CD4-positive, alpha-beta T cell (primary cell): ENCODE results near the gene RREB1. TPM values are rescaled to one million over a fixed set of nuclear protein-coding genes. Genes with fewer than 3 reads are reported as not detected.

Experiments
- ATAC-seq: fragments of 200-7000 bp; cut with Tn5 transposase; one replicate; pipeline ENCODE4 v1.10.0; 2022; ENCODE audit warnings: mild to moderate bottlenecking; ENCODE audit not compliant: poor library complexity
- CTCF ChIA-PET: fragments of 350-600 bp; sonication (Branson Sonifier 250); formaldehyde crosslinking; loops from one replicate; lab custom pipeline; 2021; ENCODE audit warnings: antibody characterized with exemption, inconsistent platforms; lab: Charles Lee
- POLR2A ChIA-PET: fragments of 350-600 bp; sonication (Branson Sonifier 250); formaldehyde crosslinking; loops from one replicate; lab custom pipeline; 2021; ENCODE audit warnings: antibody characterized with exemption, inconsistent platforms; lab: Charles Lee
- DNase-seq, 14 experiments: peaks; one replicate each; pipeline ENCODE4 v3.0.0-alpha.2; 2013 to 2020; ENCODE audit warnings: mixed read lengths in 2 of 14
- H3K27ac ChIP-seq, 2 donors: one replicate each; pipeline versions ENCODE4 v1.5.1 to v1.7.0; 2013; ENCODE audit warnings: low read length in 2 of 2, low read depth in 1 of 2, mild to moderate bottlenecking in 1 of 2
- H3K27me3 ChIP-seq, 2 experiments: 1 replicate in 1 of 2; 2 replicates in 1 of 2; pipeline versions ENCODE4 v1.6.1 to v1.7.0; 2013; ENCODE audit warnings: low read length in 2 of 2, control low read depth in 1 of 2, mild to moderate bottlenecking in 1 of 2, moderate library complexity in 1 of 2; ENCODE audit not compliant: insufficient read depth in 2 of 2, control insufficient read depth in 1 of 2
- H3K36me3 ChIP-seq: one replicate; pipeline ENCODE4 v1.6.1; 2013; ENCODE audit warnings: low read length, control low read depth; ENCODE audit not compliant: insufficient read depth
- H3K4me1 ChIP-seq: one replicate; pipeline ENCODE4 v1.6.1; 2013; ENCODE audit warnings: low read length, control low read depth; ENCODE audit not compliant: insufficient read depth
- H3K4me3 ChIP-seq: one replicate; pipeline ENCODE4 v1.5.1; 2013; ENCODE audit warnings: mild to moderate bottlenecking, low read length, moderate library complexity
- H3K9me3 ChIP-seq, 2 experiments: 1 replicate in 1 of 2; 2 replicates in 1 of 2; pipeline versions ENCODE4 v1.6.1 to v1.7.0; 2013; ENCODE audit warnings: low read length in 2 of 2, mild to moderate bottlenecking in 2 of 2, control low read depth in 1 of 2, moderate library complexity in 1 of 2; ENCODE audit not compliant: control insufficient read depth in 1 of 2, insufficient read depth in 1 of 2
- H3K27ac Mint-ChIP-seq: one replicate; pipeline ENCODE4 v1.8.0; 2020; ENCODE audit warnings: mixed read lengths
- H3K27me3 Mint-ChIP-seq: one replicate; pipeline ENCODE4 v1.8.0; 2021; ENCODE audit warnings: mixed read lengths
- H3K36me3 Mint-ChIP-seq: one replicate; pipeline ENCODE4 v1.8.0; 2021; ENCODE audit warnings: low read depth, mixed read lengths
- H3K4me1 Mint-ChIP-seq: one replicate; pipeline ENCODE4 v1.8.0; 2021; ENCODE audit warnings: low read depth, mixed read lengths
- H3K4me3 Mint-ChIP-seq: one replicate; pipeline ENCODE4 v1.8.0; 2020; ENCODE audit warnings: mild to moderate bottlenecking, mixed read lengths
- H3K9me3 Mint-ChIP-seq: one replicate; pipeline ENCODE4 v1.8.0; 2020; ENCODE audit warnings: mixed read lengths
- CTCF ChIP-seq: fragments of 200-600 bp; IDR thresholded peaks from one replicate; pipeline ENCODE4 v1.8.0; 2022; ENCODE audit warnings: antibody characterized with exemption, mild to moderate bottlenecking
- intact Hi-C, 2 experiments: fragments of 100-400 bp; cut with DNase I in 1 of 2; cut with micrococcal nuclease in 1 of 2; formaldehyde crosslinking; loops; one replicate each; pipeline versions ENCODE4 v1.15.1 to v1.9.0; 2023 to 2025; cut with DNase I, micrococcal nuclease
- total RNA-seq, 174 experiments: library from RNA in 2 of 174; stranded (reverse) in 2 of 174; gene quantifications; one replicate each; pipeline ENCODE4 v1.2.3 and lab custom pipeline; 2021 to 2026

Gene RREB1
- total RNA-seq, 2 experiments from 2014 or later: 56.5 to 60.0 TPM

GRCh38 chr6:7243179-7243981 is 135.6 kb downstream of the RREB1 start:
- H3K36me3 ChIP-seq: peaks cover 42% of the 10 kb centered on the region
- Mint-ChIP-seq H3K4me1 (peaks cover 20% of the 10 kb centered on the region), H3K27me3 (no peaks in the 10 kb centered on the region), H3K36me3 (peaks cover 68% of the 10 kb centered on the region), H3K4me3 (no peak overlapping the region), H3K9me3 (no peaks in the 10 kb centered on the region), H3K27ac (peak overlapping the region; percentile 19)
- peak; percentile 85 for ATAC-seq
- H3K9me3 ChIP-seq: no peaks in the 10 kb centered on the region
- intact Hi-C loops: loop anchor here (1.0 to 10.0 kb wide), 6 partner anchors 459 to 686 kb away; no protein-coding TSS in a partner anchor
- ChIA-PET CTCF (interaction anchor here (0.5 to 1.7 kb wide), 11 partner anchors 9 to 1583 kb away, joined by 3 to 11 read pairs (median 4); no protein-coding TSS in a partner anchor), POLR2A (interaction anchor here (0.8 to 1.7 kb wide), 2 partner anchors 135 to 567 kb away, joined by 3 to 4 read pairs; partner anchors contain the start of gene RREB1)
- peak; percentile 96 for TF ChIP-seq CTCF
- no peak overlapping the region for H3K27ac ChIP-seq
- no peak overlapping the region for H3K4me3 ChIP-seq
- H3K4me1 ChIP-seq: peaks cover 7% of the 10 kb centered on the region
- DNase-seq: peak in 12 of 14 experiments; percentile 12 to 77 (median 36)
- H3K27me3 ChIP-seq: no peaks in the 10 kb centered on the region

- Mint-ChIP-seq H3K36me3 (peaks cover 67% of the 10 kb centered on the region), H3K9me3 (no peaks in the 10 kb centered on the region), H3K4me3 (no peak overlapping the region), H3K4me1 (peaks cover 15% of the 10 kb centered on the region), H3K27ac (no peak overlapping the region), H3K27me3 (no peaks in the 10 kb centered on the region)
- no peaks in the 10 kb centered on the region for H3K27me3 ChIP-seq
- no peak for TF ChIP-seq CTCF
- peaks cover 59% of the 10 kb centered on the region for H3K36me3 ChIP-seq
- H3K27ac ChIP-seq: no peak overlapping the region
- peaks cover 7% of the 10 kb centered on the region for H3K4me1 ChIP-seq
- ChIA-PET POLR2A (no interaction called here), CTCF (no interaction called here)
- intact Hi-C loops: loop anchor here in 1 of 2 experiments (10.0 kb wide), 1 partner anchor 461 kb away; no protein-coding TSS in a partner anchor
- DNase-seq (no peak), ATAC-seq (no peak)
- H3K9me3 ChIP-seq: no peaks in the 10 kb centered on the region
- no peak overlapping the region for H3K4me3 ChIP-seq
Observed at GRCh38 chr6:7245668-7246393, 138.1 kb downstream of the RREB1 start.

- Mint-ChIP-seq H3K27ac (no peak overlapping the region), H3K9me3 (no peaks in the 10 kb centered on the region), H3K27me3 (no peaks in the 10 kb centered on the region), H3K4me1 (peaks cover 15% of the 10 kb centered on the region), H3K36me3 (peaks cover 64% of the 10 kb centered on the region), H3K4me3 (no peak overlapping the region)
- ATAC-seq (no peak), DNase-seq (no peak)
- peaks cover 58% of the 10 kb centered on the region for H3K36me3 ChIP-seq
- POLR2A ChIA-PET: no interaction called here
- no peak overlapping the region for H3K27ac ChIP-seq
- no peak for TF ChIP-seq CTCF
- peaks cover 7% of the 10 kb centered on the region for H3K4me1 ChIP-seq
- no peaks in the 10 kb centered on the region for H3K9me3 ChIP-seq
- intact Hi-C loops: loop anchor here in 1 of 2 experiments (10.0 kb wide), 1 partner anchor 462 kb away; no protein-coding TSS in a partner anchor
- CTCF ChIA-PET: no interaction called here
- H3K4me3 ChIP-seq: no peak overlapping the region
- H3K27me3 ChIP-seq: no peaks in the 10 kb centered on the region
Observed at GRCh38 chr6:7246401-7247178, 138.8 kb downstream of the RREB1 start.
